NCI-H82 (cell line): ENCODE measurements around the gene BIRC2.

Source experiments
- DNase-seq: peaks from one replicate; lab custom pipeline; 2025; lab: John Stamatoyannopoulos, UW

Gene BIRC2

DNA sequence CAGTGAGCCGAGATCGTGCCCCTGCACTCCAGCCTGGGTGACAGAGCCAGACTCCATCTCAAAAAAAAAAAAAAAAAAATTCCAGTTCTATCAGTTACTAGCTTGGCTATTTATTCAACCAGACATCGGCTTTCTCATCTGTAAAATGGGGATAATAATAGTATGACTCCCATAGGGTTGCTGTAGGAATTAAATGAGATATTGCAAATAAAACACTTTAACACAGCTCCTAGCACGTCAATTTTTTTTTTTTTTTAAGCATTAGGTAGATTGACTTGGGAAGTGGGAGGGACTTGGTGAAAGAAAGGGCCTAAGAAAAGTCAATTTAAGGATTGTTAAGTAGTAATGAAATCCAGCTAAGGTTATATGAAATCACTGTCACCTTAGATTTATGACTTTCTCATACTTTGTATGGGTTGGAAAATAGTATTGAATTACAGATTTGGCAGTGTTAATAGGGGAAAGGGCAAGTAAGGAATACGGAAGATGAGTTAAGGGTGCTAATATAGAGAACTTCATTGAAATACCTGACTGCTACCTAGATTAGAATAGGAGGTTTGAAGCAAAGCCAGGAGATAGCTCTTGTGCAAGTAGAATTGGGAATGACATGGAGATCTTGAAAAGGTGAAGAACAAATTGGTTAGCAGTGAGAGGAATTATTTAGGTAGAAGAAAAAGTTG, 28.8 kb downstream of the BIRC2 start:
- no peak for DNase-seq

DNA sequence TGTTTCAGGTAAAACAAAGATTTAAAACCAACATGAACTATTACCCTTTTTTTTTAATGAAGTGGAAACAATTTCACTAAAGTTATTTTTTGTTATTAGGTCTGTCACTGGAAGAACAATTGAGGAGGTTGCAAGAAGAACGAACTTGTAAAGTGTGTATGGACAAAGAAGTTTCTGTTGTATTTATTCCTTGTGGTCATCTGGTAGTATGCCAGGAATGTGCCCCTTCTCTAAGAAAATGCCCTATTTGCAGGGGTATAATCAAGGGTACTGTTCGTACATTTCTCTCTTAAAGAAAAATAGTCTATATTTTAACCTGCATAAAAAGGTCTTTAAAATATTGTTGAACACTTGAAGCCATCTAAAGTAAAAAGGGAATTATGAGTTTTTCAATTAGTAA, 30.9 kb downstream of the BIRC2 start:
- DNase-seq, result no peak

DNA sequence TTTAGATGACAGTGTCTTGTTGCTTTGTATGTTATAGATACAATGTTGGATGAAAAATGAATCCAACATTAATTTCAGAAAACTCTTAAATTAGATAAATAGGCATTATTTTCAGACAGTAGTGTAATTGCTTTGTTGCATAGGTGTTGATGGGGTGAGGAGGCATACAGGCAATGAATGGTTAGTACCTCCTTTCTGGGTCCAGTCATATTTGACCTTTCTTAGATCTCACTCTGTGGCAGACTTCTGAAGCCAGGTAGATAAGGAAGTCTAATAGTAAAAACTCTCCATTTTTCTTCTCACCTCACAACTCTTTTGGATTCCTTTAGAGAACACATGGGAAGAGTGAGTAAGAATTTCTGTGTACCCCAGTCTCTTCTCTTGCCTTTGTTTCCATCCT, 31.8 kb downstream of the BIRC2 start:
- no peak for DNase-seq

- DNase-seq, result no peak
Measured at GRCh38 chr11:102382384-102382783, 35.4 kb downstream of the BIRC2 start.

DNA sequence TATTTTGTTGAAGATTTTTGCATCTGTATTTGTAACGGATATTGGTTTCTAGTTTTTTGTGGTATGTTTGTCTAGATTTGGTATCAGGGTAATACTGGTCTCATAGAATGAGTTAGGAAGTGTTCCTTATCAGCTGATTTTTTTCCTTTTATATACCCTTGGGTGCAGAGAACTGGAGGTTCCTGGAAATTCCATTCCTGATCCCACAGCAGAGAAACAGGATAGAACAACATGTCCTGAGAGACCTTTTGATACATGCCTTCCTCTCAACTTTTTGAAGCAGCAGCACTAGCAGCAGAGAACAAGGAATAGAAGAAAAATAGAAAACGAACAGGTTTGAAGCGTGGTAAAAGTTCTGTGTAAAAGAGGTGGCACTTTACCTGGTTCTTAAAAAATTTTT, 36.8 kb downstream of the BIRC2 start:
- DNase-seq, result no peak

GRCh38 chr11:102384419-102385079, 37.5 kb downstream of the BIRC2 start:
- no peak for DNase-seq

- DNase-seq, result no peak
Measured at GRCh38 chr11:102385085-102386007, 38.3 kb downstream of the BIRC2 start.

GRCh38 chr11:102386136-102386734, 39.2 kb downstream of the BIRC2 start:
- no peak for DNase-seq

DNA sequence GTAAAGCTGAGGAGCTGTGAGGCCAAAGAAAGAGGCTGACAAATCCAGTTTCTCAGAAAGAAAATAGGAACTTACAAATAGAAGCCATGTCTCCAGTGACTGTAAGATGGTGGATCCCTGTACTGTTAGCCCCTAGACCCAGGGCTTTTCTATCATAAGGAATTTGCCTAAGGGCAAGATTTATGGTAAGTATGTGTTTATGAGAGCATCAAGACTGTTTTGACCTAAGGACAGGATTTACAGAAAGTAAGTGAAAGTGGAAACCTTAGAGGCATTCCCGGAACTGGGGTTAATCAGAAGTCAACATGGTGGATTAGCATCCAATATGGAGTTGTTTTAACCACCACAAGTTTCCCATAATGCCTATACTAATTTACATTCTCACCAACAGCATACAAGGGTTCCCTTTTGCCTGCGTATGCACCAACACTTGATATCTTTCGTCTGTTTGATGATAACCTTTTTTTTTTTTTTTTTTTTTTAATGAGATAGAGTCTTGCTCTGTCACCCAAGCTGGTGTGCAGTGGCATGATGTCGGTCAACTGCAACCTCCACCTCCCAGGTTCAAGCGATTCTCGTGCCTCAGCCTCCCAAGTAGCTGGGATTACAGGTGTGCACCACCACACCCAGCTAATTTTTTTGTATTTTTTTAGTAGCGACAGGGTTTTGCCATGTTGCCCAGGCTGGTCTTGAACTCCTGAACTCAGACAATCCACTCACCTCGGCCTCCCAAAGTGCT, 40.2 kb downstream of the BIRC2 start:
- no peak for DNase-seq

GRCh38 chr11:102389253-102389652, 42.2 kb downstream of the BIRC2 start:
- DNase-seq, result no peak

DNA sequence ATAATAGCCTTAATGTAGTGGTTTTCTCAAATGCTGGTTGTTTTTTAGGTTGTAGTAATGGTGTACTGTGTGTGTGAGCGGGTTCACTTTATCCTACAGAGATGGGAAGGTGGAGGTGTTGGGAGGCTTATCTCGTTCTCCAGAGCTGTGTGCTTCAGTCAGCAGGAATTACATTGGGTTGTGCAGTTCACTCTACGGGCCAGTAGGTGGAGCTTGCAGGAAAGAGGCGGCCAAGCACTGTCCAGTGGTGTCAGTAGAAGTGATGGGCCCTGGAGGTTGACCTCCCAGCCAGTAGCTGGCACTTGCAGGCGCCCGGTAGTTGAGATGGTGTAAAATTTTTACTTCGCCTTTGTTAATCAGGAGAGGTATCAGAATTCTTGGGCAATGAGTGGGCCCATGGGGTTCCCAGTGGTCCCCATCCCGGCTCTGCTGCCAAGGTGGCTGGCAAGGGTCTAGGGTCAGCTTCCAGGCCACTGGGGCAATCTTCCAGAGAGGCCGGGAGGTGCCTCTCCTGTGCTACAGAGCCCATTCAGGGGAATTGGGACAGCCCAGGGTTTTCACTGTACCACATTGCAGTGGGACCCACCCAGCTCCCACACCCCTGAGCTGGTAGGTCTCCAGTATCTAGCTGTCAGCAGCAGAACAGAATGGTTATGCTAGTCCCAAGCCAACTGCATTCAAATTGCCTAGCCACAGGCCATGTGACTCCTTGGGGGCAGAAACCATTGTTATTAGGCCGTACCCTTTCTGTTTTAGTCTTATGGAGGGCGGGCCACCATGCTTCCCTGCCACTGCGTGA, 43.9 kb downstream of the BIRC2 start:
- DNase-seq, result peak; percentile 73

- DNase-seq, result no peak
Measured at GRCh38 chr11:102391549-102392237, 44.7 kb downstream of the BIRC2 start.

GRCh38 chr11:102393272-102393730, 46.3 kb downstream of the BIRC2 start:
- no peak for DNase-seq

DNA sequence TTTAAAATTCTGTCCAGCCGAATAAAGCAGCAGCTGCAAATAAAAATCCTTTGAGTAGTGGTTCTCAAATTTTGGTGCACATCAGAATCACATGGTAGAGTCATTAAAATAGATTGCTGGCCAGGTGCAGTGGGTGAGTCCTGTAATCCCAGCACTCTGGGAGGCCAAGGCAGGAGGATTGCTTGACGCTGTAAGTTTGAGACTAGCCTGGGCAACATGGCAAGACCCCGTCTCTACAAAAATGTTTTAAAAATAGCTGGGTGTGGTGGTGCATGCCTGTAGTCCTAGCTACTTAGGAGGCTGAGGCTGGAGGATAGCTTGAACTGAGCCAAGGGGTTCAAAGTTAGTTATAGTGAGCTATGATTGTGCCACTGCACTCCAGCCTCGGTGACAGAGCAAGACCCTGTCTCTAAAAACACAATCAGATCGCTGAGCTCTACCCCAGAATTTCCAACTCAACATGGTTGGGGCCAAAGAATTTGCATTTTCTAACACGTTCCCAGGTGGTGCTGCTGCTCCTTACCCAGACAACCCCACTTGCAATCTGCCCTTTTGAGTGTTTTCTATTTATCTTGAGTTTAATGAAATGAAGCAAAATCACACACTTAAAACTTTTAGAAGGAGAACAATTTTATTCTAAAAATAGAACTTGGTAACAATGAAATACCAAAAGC, 48.8 kb downstream of the BIRC2 start:
- DNase-seq, result no peak

DNA sequence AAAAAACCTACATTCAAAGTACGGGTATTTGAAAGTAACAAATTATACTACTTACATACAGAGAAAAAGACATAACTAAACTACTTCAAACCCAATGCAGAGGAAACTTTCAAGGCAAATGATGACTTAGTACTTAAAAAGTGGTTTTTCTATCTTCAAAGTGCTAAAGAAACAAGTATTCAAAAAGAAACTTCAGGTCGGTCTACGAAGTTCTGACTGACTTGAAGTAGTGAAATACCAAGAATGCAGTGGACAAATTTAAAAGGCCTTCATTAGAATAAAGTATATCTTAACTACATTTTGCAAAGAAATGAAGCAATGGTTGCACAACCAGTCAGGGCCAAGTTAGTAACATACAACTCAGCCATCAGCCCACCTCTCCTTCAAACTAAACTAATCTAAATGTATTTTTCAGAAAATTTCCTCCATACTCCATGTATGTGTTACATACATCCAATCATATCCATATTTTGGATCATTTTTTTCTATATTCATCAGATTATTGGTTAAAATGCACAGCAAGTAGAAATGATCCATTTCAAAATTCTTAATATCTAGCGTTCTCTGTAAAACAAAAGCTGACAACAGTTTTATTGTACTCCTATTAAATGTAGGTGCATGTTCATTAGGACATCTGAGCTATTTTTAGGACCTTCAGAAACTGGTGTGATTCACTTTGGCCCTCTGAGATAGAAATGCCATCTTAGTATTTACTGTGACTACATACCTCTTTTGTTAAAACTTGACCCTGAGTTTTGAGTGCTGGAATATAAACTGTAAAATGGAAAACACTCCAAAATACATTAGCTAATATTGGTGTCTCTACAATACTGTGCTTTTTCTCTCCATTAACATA, 49.9 kb downstream of the BIRC2 start:
- no peak for DNase-seq

DNA sequence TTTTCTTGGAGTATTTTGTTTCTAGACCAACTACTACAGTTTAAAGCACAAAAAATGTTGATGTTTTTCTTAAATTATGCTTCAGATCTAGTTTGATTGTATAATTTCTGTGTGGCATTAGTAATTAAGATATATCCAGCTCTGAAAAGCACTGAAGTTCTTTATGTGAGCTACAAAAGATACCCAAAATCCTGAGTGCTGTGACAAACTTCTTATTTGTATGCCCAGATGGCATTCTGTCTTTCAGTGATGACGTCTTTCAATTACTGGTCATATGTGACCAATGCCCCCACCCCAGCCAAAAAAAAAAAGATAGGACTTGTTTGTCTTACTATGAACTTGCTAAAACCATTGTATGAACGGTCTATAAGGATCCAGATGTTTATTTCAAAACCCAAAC, 51.3 kb downstream of the BIRC2 start:
- no peak for DNase-seq

DNA sequence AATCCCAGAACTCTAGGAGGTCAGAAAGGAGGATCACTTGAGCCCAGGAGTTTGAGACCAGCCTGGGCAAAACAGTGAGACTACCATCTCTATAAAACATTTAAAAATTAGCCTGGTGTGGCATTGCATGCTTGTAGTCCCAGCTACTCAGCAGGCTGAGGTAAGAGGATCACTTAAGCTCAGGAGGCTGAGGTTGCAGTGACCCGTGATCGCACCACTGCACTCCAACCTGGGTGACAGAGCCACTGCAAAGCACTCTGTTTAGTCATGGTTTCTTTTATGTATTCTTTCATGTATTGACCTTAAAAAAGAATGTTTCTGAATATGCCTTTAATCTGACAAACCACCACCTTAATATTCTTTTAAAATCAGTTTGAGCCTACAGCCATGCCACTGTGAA, 52.2 kb downstream of the BIRC2 start:
- no peak for DNase-seq

DNA sequence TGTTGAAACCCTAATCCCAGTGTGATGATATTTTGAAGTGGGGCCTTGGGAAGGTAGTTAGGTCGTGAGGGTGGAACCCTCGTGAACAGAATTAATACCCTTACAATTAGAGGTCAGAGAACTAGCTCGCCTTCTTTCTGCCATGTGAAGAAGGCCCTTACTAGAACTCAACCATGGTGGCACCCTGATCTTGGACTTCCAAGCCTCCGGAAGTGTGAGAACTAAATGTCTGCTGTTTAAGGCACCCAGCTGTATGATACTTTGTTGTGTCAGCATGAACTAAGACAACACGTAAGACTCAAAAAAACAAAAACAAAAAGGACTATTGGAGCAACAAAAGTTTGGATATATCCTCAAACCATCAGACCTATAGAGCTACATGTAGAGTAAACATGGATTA, 53.6 kb downstream of the BIRC2 start:
- no peak for DNase-seq

DNA sequence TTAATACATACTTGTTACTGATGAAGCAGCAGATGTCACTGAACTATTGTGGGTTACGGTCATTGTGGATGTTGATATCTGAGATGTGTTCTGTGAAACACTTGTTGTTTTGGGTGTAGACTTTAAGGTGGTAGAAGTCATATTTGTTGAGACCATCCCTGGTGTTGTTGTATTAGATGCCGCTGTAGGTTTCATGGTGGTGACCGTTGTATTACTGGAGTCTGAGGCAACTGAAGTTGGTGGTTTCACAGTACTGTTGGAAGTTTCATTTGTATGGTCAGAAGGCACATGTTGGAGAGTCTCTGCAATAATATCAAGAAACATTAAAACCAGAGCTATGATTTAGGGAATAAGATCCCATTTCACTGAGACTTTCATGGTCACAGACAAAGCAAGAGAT, 54.9 kb downstream of the BIRC2 start:
- no peak for DNase-seq
